ENCODE data around the gene S1PR5.
A peak's percentile ranks its signal among the peaks of the same experiment; 100 is the strongest.
"Not testable (repeated sequence)": the region's sequence is repeated elsewhere in the genome, so short reads cannot be mapped to it uniquely, and the experiment has no call there.

S1PR5 gene, protein sequence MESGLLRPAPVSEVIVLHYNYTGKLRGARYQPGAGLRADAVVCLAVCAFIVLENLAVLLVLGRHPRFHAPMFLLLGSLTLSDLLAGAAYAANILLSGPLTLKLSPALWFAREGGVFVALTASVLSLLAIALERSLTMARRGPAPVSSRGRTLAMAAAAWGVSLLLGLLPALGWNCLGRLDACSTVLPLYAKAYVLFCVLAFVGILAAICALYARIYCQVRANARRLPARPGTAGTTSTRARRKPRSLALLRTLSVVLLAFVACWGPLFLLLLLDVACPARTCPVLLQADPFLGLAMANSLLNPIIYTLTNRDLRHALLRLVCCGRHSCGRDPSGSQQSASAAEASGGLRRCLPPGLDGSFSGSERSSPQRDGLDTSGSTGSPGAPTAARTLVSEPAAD

GRCh38 chr19:10517361-10517759, at the start of gene S1PR5:
Gene S1PR5 (minus strand): TSS chr19:10517447. CDS start chr19:10515011, 2,436 bp downstream.
- peak; percentile 78 for DNase-seq

DNA sequence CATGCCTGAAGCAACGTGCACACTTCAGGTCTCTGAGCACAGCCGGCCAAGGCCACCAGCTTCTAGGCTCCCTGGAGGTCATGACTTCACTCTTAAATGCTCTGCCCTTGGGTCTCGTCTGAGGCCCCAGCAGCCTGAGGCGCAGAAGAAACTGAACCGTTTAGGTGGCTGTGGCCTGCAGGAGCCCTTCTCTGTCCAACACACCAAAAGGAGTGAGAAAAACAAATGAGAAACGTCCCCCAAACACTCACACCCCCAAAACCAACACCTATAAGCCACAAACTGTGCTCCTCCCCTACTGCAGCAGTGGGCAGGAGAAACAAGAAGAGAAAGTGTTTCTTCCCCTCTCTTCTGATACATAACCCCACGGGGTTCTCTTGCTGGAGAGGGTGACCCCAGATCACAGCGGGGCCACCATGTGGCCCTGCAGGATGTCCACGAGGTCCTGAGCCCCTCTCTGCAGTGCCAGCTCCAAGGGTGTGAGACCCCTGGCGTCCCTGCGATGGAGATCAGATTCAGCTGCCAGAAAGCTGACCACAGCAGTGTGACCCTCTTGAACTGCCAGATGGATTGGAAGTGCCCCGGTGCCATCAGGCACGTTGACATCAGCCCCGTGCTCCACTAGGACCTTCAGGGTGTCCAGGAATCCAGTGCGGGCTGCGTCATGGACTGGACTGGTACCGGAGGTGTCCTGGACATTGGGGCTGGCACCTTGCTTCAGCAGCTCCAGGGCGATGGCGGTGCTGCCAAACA, 49.6 kb upstream of the S1PR5 start:
- DNase-seq = no peak

DNA sequence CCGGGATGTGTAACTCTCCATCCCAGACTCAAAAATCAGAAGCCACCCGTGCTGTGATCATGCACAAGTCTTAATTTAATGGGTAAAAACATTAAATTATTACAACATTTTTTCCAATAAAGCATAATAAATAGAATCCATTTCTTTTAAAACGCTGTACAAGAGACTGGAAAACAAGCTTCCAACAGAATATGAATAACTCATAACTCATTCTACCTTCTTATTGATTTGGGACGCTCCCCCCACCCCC, 49.1 kb upstream of the S1PR5 start:
- DNase-seq = no peak

DNA sequence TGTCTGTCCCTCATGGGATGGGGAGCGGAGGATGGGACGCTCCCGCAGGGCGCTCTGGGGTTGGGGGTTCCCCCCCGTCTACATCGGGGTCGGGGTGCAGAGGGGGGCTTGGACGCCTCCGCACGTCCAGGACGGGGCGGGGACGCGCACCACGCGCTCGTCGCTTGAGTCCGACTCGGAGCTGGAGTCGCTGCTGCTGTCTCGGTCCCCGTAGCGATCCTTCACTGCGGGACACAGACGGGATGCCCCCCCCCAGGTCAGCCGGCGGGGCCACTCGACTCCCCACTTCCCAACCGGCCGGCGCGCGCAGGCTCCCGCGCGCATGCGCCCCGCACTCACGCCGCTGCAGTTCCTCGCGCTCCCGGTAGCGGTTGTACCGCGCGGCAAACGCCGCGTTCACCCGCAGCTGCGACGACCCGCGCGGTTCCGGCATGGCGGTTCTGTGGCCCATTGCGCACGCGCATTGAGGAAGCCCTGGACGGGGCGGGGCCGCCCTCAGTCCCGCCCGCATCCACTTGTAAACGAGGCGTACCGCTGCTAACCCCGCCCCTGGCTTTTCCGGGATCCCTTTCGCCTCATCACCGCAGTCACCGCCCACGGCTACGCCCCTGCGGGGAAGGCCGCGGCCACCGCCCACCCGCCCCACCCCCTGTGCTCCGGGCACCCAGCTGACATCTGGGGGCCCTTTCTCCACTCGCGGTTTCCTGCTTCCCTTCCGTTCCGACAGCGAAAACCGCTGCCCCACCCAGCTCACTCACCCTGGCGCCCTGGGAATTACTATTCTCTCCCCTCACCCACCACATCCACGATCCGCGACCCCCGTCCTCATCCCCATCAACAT, 48.5 kb upstream of the S1PR5 start, which contains the start of gene KRI1:
Gene KRI1, minus strand, starts transcription at position 444 of the 841 bp plus-strand sequence. Its CDS starts 11 bp downstream, at position 433.
- DNase-seq = peak; percentile 98

GRCh38 chr19:10565028-10565566, 47.9 kb upstream of the S1PR5 start:
- DNase-seq = peak; percentile 67

DNA sequence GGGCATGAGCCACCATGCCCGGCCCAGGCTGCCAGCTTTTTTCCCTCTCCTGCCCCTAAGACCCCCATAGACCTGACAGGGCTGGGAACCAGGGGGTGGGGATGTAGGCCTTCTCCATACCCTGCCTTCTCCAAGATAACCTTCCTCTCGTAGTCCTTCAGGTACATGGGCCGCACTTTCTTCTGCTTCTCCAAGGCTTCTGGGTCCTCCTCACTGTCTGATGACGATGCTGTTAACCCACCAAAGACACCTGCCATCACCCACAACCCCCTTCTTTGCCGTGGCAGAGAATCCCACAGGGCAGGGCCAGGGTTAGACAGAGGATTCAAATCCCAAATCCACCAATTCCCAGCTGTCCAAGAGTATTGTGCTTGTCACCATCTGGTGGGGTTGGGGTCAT, 45.4 kb upstream of the S1PR5 start:
- no peak for DNase-seq

DNA sequence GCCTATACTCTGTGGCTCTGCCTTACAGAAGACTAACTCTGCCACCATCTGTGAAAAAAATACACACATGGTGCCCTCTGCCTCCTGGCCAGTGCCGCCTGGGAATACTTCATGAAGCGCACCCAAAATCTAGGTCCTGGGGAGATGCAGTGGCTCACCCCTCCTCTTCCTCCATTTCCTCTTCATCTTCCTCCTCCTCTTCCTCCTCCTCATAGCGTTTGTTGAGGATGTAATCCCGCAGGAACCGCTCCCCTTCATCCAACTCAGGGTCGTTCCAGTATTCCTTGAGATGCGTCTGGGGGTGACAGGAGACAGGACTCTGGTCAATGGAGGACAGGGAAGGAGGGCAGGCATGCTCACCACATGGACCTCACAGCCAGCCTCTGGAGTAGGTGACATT, 42.9 kb upstream of the S1PR5 start:
- no peak for DNase-seq

DNA sequence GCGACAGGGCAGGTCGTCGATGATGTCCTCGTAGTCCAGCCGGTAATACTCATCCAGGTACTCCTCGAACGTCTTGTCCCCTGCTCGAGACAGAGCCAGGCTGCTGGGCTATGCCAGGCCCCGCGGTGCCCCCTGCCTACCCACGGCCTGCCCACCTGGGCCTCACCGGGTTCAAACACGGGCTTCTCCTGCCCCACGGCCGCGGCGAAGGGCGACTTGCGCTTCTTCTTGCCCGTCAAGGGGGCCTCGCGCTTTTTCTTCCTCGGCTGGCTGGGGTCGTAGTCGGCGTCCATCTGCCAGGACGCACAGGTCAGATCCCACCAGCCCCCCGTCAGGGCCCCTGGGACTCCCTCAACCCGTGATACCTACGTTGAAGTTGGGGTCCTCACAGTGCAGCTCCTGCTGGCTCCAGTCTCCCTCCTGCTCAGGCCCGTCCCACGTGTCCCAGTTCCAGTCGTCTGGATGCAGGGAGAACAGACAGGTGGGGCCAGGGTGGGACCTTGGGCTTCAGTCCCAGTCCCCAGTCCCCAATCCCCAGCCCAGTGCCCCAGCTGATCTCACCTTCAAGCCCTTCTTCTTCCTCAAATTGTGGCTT, 40.5 kb upstream of the S1PR5 start:
- no peak for DNase-seq

- no peak for DNase-seq
Observed at GRCh38 chr19:10555610-10555973, 38.3 kb upstream of the S1PR5 start.

DNA sequence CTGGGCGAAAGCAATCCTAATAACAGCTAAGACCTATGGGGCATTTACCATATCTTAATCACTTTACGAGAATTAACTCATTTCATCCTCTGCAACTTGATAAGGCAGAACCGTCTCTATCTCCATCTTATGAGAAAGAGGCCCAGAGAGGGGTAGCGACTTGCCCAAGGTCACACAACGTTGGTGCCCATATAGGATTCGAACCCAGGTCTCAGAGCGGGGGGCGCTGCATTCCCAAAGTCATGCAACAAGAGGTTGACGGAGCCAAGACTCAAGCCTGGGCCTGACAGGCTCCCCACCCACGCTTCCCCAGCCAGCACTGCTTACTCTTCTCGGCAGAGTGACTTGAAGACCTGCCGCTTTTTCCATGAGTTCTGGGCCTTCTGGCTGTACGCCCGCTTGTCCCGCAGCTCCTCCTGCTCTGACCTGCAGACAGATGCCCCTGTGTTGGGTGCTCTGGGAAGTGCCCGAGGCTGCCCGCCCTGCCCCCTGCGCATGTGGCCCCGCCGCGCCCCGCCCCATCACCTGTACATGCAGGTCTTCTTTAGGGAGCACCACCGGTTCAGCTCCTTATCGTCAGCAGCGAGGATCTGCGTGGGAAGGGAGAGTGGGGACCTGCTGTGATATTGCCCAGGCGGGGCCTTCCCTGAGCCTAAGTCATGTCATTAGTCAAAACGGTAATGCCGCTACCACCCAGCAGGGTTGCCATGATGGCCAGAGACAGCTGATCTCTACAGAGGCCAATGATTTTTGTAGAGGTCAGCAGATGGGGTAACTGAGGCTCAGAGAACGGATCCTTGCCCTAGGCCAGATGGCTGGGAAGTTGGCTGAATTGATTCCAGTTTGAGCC, 37.7 kb upstream of the S1PR5 start:
- DNase-seq = no peak

- DNase-seq = no peak
Observed at GRCh38 chr19:10553943-10554381, 36.7 kb upstream of the S1PR5 start.

- DNase-seq = no peak
Observed at GRCh38 chr19:10553087-10553667, 35.9 kb upstream of the S1PR5 start.

DNA sequence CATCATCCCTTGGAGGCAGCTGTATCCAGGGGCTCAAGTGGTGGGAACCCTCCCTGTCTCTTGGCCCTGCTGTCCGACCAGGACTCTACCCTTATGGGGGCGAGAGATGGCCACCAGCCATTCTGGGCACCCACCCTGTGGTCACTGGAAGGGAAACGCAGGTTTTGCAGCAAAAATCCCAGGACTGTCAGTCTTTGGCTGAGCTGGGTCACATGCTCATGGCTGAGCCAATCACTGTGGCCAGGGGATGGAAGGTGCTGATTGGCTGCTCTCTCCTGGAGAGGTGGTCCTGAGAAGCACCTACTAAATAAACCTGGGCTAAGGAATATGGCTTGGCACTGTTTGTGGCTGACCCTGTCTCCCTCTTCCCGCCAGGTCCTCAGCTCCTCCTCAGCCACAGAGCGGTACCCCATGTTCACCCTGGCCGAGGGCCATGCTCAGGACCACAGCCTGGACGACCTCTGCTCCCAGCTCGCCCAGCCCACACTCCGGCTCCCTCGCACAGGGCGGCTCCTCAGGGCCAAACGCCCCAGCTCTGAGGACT, 35.3 kb upstream of the S1PR5 start:
- DNase-seq = peak; percentile 72

GRCh38 chr19:10551698-10552301, 34.6 kb upstream of the S1PR5 start:
- DNase-seq = no peak

DNA sequence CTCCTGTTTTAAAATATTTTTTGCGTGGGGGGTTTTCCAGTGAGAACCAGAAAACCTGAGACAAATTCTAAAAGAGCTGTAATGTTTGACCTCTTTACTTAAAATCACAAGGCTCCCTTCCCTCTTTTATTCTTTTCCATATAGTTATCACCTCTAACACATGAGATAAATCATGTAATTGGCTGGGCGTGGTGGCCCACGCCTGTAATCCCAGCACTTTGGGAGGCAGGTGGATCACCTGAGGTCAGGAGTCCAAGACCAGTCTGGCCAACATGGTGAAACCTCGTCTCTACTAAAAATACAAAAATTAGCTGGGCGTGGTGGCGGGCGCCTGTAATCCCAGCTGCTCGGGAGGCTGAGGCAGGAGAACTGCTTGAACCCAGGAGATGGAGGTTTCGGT, 33.8 kb upstream of the S1PR5 start:
- DNase-seq = not testable (repeated sequence)

GRCh38 chr19:10550336-10550735, 33.1 kb upstream of the S1PR5 start:
- no peak for DNase-seq

GRCh38 chr19:10549733-10550132, 32.5 kb upstream of the S1PR5 start:
- DNase-seq = no peak

GRCh38 chr19:10548746-10549276, 31.6 kb upstream of the S1PR5 start:
- DNase-seq = no peak

DNA sequence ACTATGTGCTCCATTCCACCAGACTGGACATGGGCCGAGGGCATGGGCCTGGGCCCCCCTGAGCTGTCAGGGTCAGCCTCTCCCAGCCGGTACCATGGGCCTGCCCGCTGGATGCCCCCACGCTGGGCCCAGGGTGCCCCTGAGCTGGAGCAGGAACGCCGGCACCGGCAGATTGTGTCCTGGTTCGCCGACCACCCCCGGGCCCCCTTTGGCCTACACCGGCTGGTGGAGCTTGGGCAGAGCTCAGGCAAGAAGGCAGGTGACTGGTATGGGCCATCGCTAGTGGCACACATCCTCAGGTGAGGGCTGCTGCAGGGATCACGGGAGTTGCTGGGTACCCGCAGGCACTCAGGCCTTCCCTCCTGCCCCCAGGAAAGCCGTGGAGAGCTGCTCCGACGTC, 29.6 kb upstream of the S1PR5 start:
- DNase-seq = no peak

DNA sequence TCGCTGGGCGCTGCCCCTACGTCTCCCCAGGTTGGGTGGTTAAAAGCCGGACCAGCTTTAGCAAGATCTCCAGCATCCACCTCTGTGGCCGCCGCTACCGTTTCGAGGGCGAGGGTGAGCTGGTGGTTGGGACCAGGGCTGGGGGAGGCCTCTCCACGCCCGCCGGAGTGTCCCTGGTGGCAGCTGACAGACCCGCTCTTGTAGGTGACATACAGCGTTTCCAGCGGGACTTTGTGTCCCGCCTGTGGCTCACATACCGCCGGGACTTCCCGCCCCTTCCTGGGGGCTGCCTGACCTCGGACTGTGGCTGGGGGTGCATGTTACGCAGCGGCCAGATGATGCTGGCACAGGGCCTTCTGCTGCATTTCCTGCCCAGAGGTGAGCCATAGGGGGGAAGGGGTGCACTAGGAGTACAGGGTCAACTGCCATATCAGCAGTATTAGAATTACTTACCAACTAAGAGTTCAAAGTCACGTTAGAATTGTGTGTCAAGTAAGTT, 27.6 kb upstream of the S1PR5 start:
- DNase-seq = no peak

Data from islet precursor cell (in vitro differentiated cells).